HepG2 (cell line): ENCODE results near the gene PEPD. TPM values are rescaled to one million over a fixed set of nuclear protein-coding genes. Genes with fewer than 3 reads are reported as not detected.

Experiments used
- ATAC-seq: fragments of 200-7000 bp; cut with Tn5 transposase; 3 replicates; pipeline ENCODE4 v1.9.1; 2020; ENCODE audit warnings: mild to moderate bottlenecking, moderate library complexity
- BruUV-seq: library from RNA; stranded (reverse); fragments of 400-500 nt; replicated peaks from 2 replicates; lab custom pipeline; 2021; lab: Mats Ljungman, UMichigan
- CTCF ChIA-PET: fragments of 300-600 bp; formaldehyde crosslinking; extraction: SDS; loops from one replicate; lab custom pipeline; 2021; ENCODE audit warnings: low total read pairs, inconsistent platforms, low intra/inter-chr PET ratio; lab: Yijun Ruan, JAX
- POLR2A ChIA-PET: fragments of 350-600 bp; sonication (Branson Sonifier 250); formaldehyde crosslinking; loops from one replicate; lab custom pipeline; 2020; ENCODE audit warnings: antibody characterized with exemption, inconsistent platforms; lab: Yijun Ruan, JAX
- DNase-seq: peaks from one replicate; pipeline ENCODE4 v3.0.0-alpha.2; 2015; ENCODE audit warnings: low spot score
- FAIRE-seq: peaks from 3 replicates; lab custom pipeline; 2011; peaks lifted over from hg19 to GRCh38; lab: Jason Lieb, UNC
- H2AFZ ChIP-seq: one replicate; pipeline ENCODE4 v1.6.1; 2011; ENCODE audit warnings: low read length, inconsistent platforms
- H3K27ac ChIP-seq: fragments of 300-600 bp; 3 replicates; pipeline ENCODE4 v1.8.0; 2011; ENCODE audit warnings: mixed run types, mild to moderate bottlenecking, mixed read lengths, low read length, inconsistent platforms; ENCODE audit not compliant: insufficient read depth; ENCODE audit errors: extremely low read length
- H3K27me3 ChIP-seq, 2 experiments: fragments of 200-600 bp in 1 of 2; 2 replicates in 1 of 2; 3 replicates in 1 of 2; pipeline versions ENCODE4 v1.6.0 to v1.8.0; 2011; ENCODE audit warnings: low read length in 2 of 2, mild to moderate bottlenecking in 2 of 2, moderate library complexity in 2 of 2, inconsistent platforms in 1 of 2; ENCODE audit not compliant: insufficient read depth in 2 of 2, control insufficient read depth in 1 of 2
- H3K36me3 ChIP-seq, 2 experiments: fragments of 200-600 bp in 1 of 2; replicated peaks in 1 of 2; 2 replicates in 1 of 2; 3 replicates in 1 of 2; pipeline versions ENCODE4 v1.5.1 to v1.8.0; 2011; ENCODE audit warnings: low read length in 2 of 2, inconsistent platforms in 1 of 2; ENCODE audit not compliant: insufficient read depth in 2 of 2, control insufficient read depth in 1 of 2
- H3K4me1 ChIP-seq: 2 replicates; pipeline ENCODE4 v1.5.1; 2012; ENCODE audit warnings: low read length, inconsistent platforms; ENCODE audit not compliant: insufficient read depth
- H3K4me2 ChIP-seq: 2 replicates; pipeline ENCODE4 v1.6.0; 2011; ENCODE audit warnings: low read depth, low read length, inconsistent platforms
- H3K4me3 ChIP-seq, 3 experiments: fragments of 200-600 bp in 1 of 3; sonication (generic), shearing (Covaris generic) in 1 of 3; replicated peaks in 1 of 3; 2 replicates each; pipeline ENCODE4 v1.5.1; 2011 to 2016; ENCODE audit warnings: low read length in 3 of 3, inconsistent platforms in 2 of 3, low read depth in 2 of 3, mild to moderate bottlenecking in 2 of 3, control low read depth in 1 of 3, mixed read lengths in 1 of 3; ENCODE audit not compliant: insufficient read depth in 1 of 3
- H3K79me2 ChIP-seq: one replicate; pipeline ENCODE4 v1.6.1; 2011; ENCODE audit warnings: low read length, inconsistent platforms; ENCODE audit not compliant: insufficient read depth
- H3K9ac ChIP-seq: 2 replicates; pipeline ENCODE4 v1.6.0; 2011; ENCODE audit warnings: mild to moderate bottlenecking, low read depth, low read length, inconsistent platforms; ENCODE audit not compliant: insufficient read depth
- H3K9me3 ChIP-seq: 2 replicates; pipeline ENCODE4 v1.5.1; 2012; ENCODE audit warnings: mild to moderate bottlenecking, low read length
- H4K20me1 ChIP-seq: 2 replicates; pipeline ENCODE4 v1.6.0; 2011; ENCODE audit warnings: inconsistent platforms, mild to moderate bottlenecking, low read length, moderate library complexity; ENCODE audit not compliant: insufficient read depth
- FOXK1 ChIP-seq: sonication (generic); formaldehyde crosslinking; IDR thresholded peaks from 2 replicates; pipeline ENCODE4 v1.4.0; 2020; ENCODE audit warnings: low read depth, missing genetic modification reagents, borderline replicate concordance
- KDM5A ChIP-seq: fragments of 200-600 bp; sonication (generic); IDR thresholded peaks from 2 replicates; pipeline ENCODE4 v1.7.0; 2018; ENCODE audit warnings: antibody characterized with exemption, mild to moderate bottlenecking, low read length, borderline replicate concordance
- KMT2A ChIP-seq: sonication (generic); formaldehyde crosslinking; IDR thresholded peaks from 2 replicates; pipeline ENCODE4 v1.4.0; 2020; ENCODE audit warnings: missing genetic modification reagents
- RCOR2 ChIP-seq: IDR thresholded peaks from 2 replicates; pipeline ENCODE4 v1.6.1; 2016; ENCODE audit warnings: missing biosample characterization, missing genetic modification reagents
- ZKSCAN8 ChIP-seq: IDR thresholded peaks from 2 replicates; pipeline ENCODE4 v1.6.1; 2016; ENCODE audit warnings: borderline replicate concordance, missing genetic modification reagents, missing compliant biosample characterization
- ZMAT3 ChIP-seq: sonication (generic); formaldehyde crosslinking; conservative IDR thresholded peaks from 2 replicates; pipeline ENCODE4 v1.7.0; 2021; ENCODE audit warnings: missing genetic modification reagents
- ZNF143 ChIP-seq: sonication (generic); formaldehyde crosslinking; IDR thresholded peaks from 2 replicates; pipeline ENCODE4 v1.4.0; 2020; ENCODE audit warnings: missing genetic modification reagents
- ZNF335 ChIP-seq: sonication (generic); formaldehyde crosslinking; IDR thresholded peaks from 2 replicates; pipeline ENCODE4 v1.4.0; 2020; ENCODE audit warnings: missing genetic modification reagents
- ZSCAN31 ChIP-seq: sonication (generic); formaldehyde crosslinking; IDR thresholded peaks from 2 replicates; pipeline ENCODE4 v1.5.0; 2020; ENCODE audit warnings: low read depth, mild to moderate bottlenecking, missing genetic modification reagents
- WGBS: methylation state at CpG from one replicate; pipeline ENCODE4 v1.1.6; 2017; ENCODE audit warnings: low lambda C conversion rate; 5-methylcytosine and 5-hydroxymethylcytosine counted together
- in situ Hi-C: cut with HindIII; loops from 2 replicates; pipeline ENCODE4 v1.10.0; 2017; ENCODE audit warnings: low pct_unique_long_range_greater_than_20kb; ENCODE audit not compliant: extremely low pct_ligation_motif_present
- intact Hi-C: fragments of 100-400 bp; cut with micrococcal nuclease; formaldehyde crosslinking; loops from one replicate; pipeline ENCODE4 v1.10.0; 2022; ENCODE audit not compliant: unreplicated experiment
- polyA plus RNA-seq, 8 experiments: library from polyadenylated mRNA; depleted of rRNA in 3 of 8; stranded (reverse) in 7 of 8; unstranded in 1 of 8; fragments of >200 nt; fragmentation: Illumina TruSeq in 4 of 8; extraction: Trizol in 4 of 8; gene quantifications; 2 replicates each; pipeline versions ENCODE4 v1.2.1 to v1.2.3, GENCODE V29; 2011 to 2016; ENCODE audit warnings: low read depth in 4 of 8, missing spikeins in 1 of 8, mixed read lengths in 1 of 8; ENCODE audit not compliant: insufficient read depth in 1 of 8
- total RNA-seq, 5 experiments: library from RNA; depleted of rRNA; stranded (reverse); fragments of >200 nt; fragmentation: Illumina TruSeq; extraction: Trizol; gene quantifications; 2 replicates each; pipeline ENCODE4 v1.2.3, GENCODE V29; 2016; ENCODE audit warnings: low read depth in 1 of 5
- TF ChIP-seq, protein P1 (sequence below): sonication (generic); formaldehyde crosslinking; IDR thresholded peaks from 2 replicates; pipeline ENCODE4 v1.4.0; 2020; ENCODE audit warnings: missing genetic modification reagents
- TF ChIP-seq, protein P2 (sequence below): sonication (generic); formaldehyde crosslinking; IDR thresholded peaks from 2 replicates; pipeline ENCODE4 v1.5.1; 2020; ENCODE audit warnings: missing genetic modification reagents, mild to moderate bottlenecking, borderline replicate concordance
- TF ChIP-seq, protein P3 (sequence below): sonication (generic); formaldehyde crosslinking; IDR thresholded peaks from 2 replicates; pipeline ENCODE4 v1.5.0; 2020; ENCODE audit warnings: mild to moderate bottlenecking, missing genetic modification reagents

The PEPD gene
- total and polyA plus RNA-seq, 2 of the 13 experiments (the other 11 are each of a cell fraction or from before 2014, with no cell fraction given) = 60.7 to 75.1 TPM

GRCh38 chr19:33492951-33493350 is 28.6 kb downstream of the PEPD start (continued):
- TF ChIP-seq KDM5A = no peak

DNA sequence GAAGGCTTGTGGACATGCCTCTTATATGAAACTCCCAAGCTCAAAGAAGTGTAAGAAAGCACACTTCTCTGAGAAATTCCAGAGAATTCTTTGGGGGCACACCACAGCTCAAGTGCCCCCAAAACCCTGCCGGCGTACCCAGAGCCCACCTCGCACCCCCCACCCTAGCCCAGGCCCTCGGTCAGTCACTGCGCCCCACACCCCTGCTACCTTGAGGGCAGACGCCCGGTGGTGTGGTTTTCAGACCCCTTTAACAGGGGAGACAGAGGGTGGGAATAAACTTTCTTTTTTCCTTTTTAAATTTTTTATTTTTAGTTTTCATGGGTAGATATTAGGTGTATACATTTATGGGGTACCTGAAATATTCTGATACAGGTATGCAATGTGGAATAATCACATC is 29.5 kb downstream of the PEPD start:
- no peak for DNase-seq
- Histone ChIP-seq H2AFZ (no peak overlapping the region), H3K27ac (no peak overlapping the region), H3K4me3 (no peak overlapping the region), H4K20me1 (no peaks in the 10 kb centered on the region)
- no peak for FAIRE-seq
- 100% methylated on average over 4 of the region's 7 CpGs for WGBS
- ATAC-seq = no peak
- TF ChIP-seq, protein P1, sequence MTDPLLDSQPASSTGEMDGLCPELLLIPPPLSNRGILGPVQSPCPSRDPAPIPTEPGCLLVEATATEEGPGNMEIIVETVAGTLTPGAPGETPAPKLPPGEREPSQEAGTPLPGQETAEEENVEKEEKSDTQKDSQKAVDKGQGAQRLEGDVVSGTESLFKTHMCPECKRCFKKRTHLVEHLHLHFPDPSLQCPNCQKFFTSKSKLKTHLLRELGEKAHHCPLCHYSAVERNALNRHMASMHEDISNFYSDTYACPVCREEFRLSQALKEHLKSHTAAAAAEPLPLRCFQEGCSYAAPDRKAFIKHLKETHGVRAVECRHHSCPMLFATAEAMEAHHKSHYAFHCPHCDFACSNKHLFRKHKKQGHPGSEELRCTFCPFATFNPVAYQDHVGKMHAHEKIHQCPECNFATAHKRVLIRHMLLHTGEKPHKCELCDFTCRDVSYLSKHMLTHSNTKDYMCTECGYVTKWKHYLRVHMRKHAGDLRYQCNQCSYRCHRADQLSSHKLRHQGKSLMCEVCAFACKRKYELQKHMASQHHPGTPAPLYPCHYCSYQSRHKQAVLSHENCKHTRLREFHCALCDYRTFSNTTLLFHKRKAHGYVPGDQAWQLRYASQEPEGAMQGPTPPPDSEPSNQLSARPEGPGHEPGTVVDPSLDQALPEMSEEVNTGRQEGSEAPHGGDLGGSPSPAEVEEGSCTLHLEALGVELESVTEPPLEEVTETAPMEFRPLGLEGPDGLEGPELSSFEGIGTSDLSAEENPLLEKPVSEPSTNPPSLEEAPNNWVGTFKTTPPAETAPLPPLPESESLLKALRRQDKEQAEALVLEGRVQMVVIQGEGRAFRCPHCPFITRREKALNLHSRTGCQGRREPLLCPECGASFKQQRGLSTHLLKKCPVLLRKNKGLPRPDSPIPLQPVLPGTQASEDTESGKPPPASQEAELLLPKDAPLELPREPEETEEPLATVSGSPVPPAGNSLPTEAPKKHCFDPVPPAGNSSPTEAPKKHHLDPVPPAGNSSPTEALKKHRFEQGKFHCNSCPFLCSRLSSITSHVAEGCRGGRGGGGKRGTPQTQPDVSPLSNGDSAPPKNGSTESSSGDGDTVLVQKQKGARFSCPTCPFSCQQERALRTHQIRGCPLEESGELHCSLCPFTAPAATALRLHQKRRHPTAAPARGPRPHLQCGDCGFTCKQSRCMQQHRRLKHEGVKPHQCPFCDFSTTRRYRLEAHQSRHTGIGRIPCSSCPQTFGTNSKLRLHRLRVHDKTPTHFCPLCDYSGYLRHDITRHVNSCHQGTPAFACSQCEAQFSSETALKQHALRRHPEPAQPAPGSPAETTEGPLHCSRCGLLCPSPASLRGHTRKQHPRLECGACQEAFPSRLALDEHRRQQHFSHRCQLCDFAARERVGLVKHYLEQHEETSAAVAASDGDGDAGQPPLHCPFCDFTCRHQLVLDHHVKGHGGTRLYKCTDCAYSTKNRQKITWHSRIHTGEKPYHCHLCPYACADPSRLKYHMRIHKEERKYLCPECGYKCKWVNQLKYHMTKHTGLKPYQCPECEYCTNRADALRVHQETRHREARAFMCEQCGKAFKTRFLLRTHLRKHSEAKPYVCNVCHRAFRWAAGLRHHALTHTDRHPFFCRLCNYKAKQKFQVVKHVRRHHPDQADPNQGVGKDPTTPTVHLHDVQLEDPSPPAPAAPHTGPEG (CRISPR knock-in tag) = no peak
- TF ChIP-seq RCOR2 (no peak), ZSCAN31 (CRISPR knock-in tag) (no peak), FOXK1 (CRISPR knock-in tag) (no peak), ZNF335 (CRISPR knock-in tag) (no peak), KMT2A (no peak), ZMAT3 (CRISPR knock-in tag) (no peak), ZNF143 (no peak), ZKSCAN8 (CRISPR knock-in tag) (no peak)
- TF ChIP-seq, protein P2, sequence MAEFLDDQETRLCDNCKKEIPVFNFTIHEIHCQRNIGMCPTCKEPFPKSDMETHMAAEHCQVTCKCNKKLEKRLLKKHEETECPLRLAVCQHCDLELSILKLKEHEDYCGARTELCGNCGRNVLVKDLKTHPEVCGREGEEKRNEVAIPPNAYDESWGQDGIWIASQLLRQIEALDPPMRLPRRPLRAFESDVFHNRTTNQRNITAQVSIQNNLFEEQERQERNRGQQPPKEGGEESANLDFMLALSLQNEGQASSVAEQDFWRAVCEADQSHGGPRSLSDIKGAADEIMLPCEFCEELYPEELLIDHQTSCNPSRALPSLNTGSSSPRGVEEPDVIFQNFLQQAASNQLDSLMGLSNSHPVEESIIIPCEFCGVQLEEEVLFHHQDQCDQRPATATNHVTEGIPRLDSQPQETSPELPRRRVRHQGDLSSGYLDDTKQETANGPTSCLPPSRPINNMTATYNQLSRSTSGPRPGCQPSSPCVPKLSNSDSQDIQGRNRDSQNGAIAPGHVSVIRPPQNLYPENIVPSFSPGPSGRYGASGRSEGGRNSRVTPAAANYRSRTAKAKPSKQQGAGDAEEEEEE (CRISPR knock-in tag) = no peak
- TF ChIP-seq, protein P3, sequence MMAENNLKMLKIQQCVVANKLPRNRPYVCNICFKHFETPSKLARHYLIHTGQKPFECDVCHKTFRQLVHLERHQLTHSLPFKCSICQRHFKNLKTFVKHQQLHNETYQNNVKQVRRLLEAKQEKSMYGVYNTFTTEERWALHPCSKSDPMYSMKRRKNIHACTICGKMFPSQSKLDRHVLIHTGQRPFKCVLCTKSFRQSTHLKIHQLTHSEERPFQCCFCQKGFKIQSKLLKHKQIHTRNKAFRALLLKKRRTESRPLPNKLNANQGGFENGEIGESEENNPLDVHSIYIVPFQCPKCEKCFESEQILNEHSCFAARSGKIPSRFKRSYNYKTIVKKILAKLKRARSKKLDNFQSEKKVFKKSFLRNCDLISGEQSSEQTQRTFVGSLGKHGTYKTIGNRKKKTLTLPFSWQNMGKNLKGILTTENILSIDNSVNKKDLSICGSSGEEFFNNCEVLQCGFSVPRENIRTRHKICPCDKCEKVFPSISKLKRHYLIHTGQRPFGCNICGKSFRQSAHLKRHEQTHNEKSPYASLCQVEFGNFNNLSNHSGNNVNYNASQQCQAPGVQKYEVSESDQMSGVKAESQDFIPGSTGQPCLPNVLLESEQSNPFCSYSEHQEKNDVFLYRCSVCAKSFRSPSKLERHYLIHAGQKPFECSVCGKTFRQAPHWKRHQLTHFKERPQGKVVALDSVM (CRISPR knock-in tag) = no peak
- TF ChIP-seq, all 625 proteins: peak for 0
- POLR2A ChIA-PET = no interaction called here
- H3K4me2 ChIP-seq = no peak overlapping the region
- BruUV-seq = no TSS peak
- H3K9me3 ChIP-seq = no peaks in the 10 kb centered on the region
- no peaks in the 10 kb centered on the region for H3K79me2 ChIP-seq
- in situ Hi-C loops (no loop called here), intact Hi-C loops (no loop called here)
- peaks cover 2 to 8% of the 10 kb centered on the region in 2 experiments; a peak in 2 of 5 replicates for H3K36me3 ChIP-seq
- H3K9ac ChIP-seq = no peak overlapping the region
- H3K4me1 ChIP-seq = no peaks in the 10 kb centered on the region
- no peaks in the 10 kb centered on the region for H3K27me3 ChIP-seq
- CTCF ChIA-PET = no interaction called here
